Measurements from ENCODE around the gene TGM2.

The TGM2 gene

GRCh38 chr20:38132156-38132909 lies 32.7 kb downstream of the TGM2 start:
- Histone ChIP-seq H3K4me2 (ENCODE audit: low read length) (no peak overlapping the region), H3K9me3 (ENCODE audit: insufficient read depth, low read length) (no peaks in the 10 kb centered on the region), H4K20me1 (ENCODE audit: insufficient read depth, low read length) (no peaks in the 10 kb centered on the region), H3K9ac (ENCODE audit: low read length) (no peak overlapping the region), H3K36me3 (replicated peaks; ENCODE audit: low read depth, low read length) (peaks cover 21% of the 10 kb centered on the region), H3K79me2 (ENCODE audit: low read length) (no peaks in the 10 kb centered on the region), H3K27me3 (ENCODE audit: low read depth, low read length) (no peaks in the 10 kb centered on the region), H3K27ac (ENCODE audit: low read length) (no peak overlapping the region), H3K4me3 (ENCODE audit: low read length) (no peak overlapping the region), H3K4me1 (ENCODE audit: low read length) (no peaks in the 10 kb centered on the region), H2AFZ (ENCODE audit: low read depth, low read length) (no peak overlapping the region)
- TF ChIP-seq CTCF (IDR thresholded peaks at IDR 0.05; ENCODE audit: low read depth, low read length) (no peak), EZH2phosphoT487 (IDR thresholded peaks at IDR 0.05; ENCODE audit: low read depth) (no peak)

DNA sequence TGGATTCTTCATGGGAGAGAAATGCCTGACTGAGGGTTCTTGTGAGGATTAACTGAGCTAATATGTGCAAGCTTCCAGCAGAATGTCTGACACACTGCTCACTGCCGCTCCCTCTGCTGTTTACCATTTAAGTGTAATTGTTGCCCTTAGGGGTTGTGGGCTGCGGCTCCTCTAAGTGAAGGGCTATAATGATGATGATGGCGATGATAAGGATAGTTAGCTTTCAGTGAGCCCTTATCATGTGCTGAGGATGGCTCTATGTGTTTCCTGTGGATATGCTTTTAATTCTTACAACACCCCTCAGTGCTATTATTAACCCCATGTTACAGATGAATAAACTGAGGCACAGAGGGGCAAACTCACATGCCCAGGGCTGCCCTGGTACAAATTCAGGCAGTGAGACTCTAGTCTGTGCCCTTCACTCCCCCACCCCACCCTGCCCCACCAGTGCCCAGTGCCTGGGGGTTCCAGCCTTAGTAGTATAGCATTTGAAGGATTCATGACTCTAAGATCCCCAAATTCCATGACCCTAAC lies 33.4 kb downstream of the TGM2 start:
- Histone ChIP-seq H3K79me2 (ENCODE audit: low read length) (no peaks in the 10 kb centered on the region), H3K4me1 (ENCODE audit: low read length) (no peaks in the 10 kb centered on the region), H3K9ac (ENCODE audit: low read length) (no peak overlapping the region), H3K4me2 (ENCODE audit: low read length) (no peak overlapping the region), H3K9me3 (ENCODE audit: insufficient read depth, low read length) (no peaks in the 10 kb centered on the region), H2AFZ (ENCODE audit: low read depth, low read length) (no peak overlapping the region), H3K27ac (ENCODE audit: low read length) (no peak overlapping the region), H3K27me3 (ENCODE audit: low read depth, low read length) (no peaks in the 10 kb centered on the region), H3K4me3 (ENCODE audit: low read length) (no peak overlapping the region), H3K36me3 (replicated peaks; ENCODE audit: low read depth, low read length) (peaks cover 18% of the 10 kb centered on the region), H4K20me1 (ENCODE audit: insufficient read depth, low read length) (no peaks in the 10 kb centered on the region)
- no peak for TF ChIP-seq EZH2phosphoT487 (IDR thresholded peaks at IDR 0.05; ENCODE audit: low read depth)
- TF ChIP-seq CTCF (IDR thresholded peaks at IDR 0.05; ENCODE audit: low read depth, low read length), result no peak

- H3K27me3 ChIP-seq (ENCODE audit: low read depth, low read length), result no peaks in the 10 kb centered on the region
- no peaks in the 10 kb centered on the region for H3K9me3 ChIP-seq (ENCODE audit: insufficient read depth, low read length)
- peaks cover 11% of the 10 kb centered on the region for H3K36me3 ChIP-seq (replicated peaks; ENCODE audit: low read depth, low read length)
- H2AFZ ChIP-seq (ENCODE audit: low read depth, low read length), result no peak overlapping the region
- no peaks in the 10 kb centered on the region for H3K79me2 ChIP-seq (ENCODE audit: low read length)
- no peak overlapping the region for H3K4me2 ChIP-seq (ENCODE audit: low read length)
- no peak overlapping the region for H3K9ac ChIP-seq (ENCODE audit: low read length)
- no peaks in the 10 kb centered on the region for H3K4me1 ChIP-seq (ENCODE audit: low read length)
- no peak overlapping the region for H3K27ac ChIP-seq (ENCODE audit: low read length)
- no peaks in the 10 kb centered on the region for H4K20me1 ChIP-seq (ENCODE audit: insufficient read depth, low read length)
- no peak overlapping the region for H3K4me3 ChIP-seq (ENCODE audit: low read length)
- TF ChIP-seq EZH2phosphoT487 (IDR thresholded peaks at IDR 0.05; ENCODE audit: low read depth), result no peak
- no peak for TF ChIP-seq CTCF (IDR thresholded peaks at IDR 0.05; ENCODE audit: low read depth, low read length)
Observed at GRCh38 chr20:38130687-38131587, 34.1 kb downstream of the TGM2 start.
